Measurements from ENCODE around the gene GADD45G. TPM values are rescaled to one million over a fixed set of nuclear protein-coding genes. Genes with fewer than 3 reads are reported as not detected.

GADD45G gene
- total and polyA plus RNA-seq, 10 of the 15 experiments (the other 5 are each of a cell fraction or from before 2014, with no cell fraction given): 0.07 to 1.00 (median 0.29) TPM; not detected in 4

- POLR2A ChIA-PET: no interaction called here
- H3K36me3 ChIP-seq (ENCODE audit: control insufficient read depth in 2 of 2, insufficient read depth in 2 of 2, low read length in 1 of 2): no peaks in the 10 kb centered on the region
- ATAC-seq: no peak
- H3K9me3 ChIP-seq (replicated peaks; ENCODE audit: control insufficient read depth, insufficient read depth, low read length): no peaks in the 10 kb centered on the region
- TF ChIP-seq SIX5 (IDR thresholded peaks at IDR 0.05; ENCODE audit: low read depth, low read length, severe bottlenecking) (no peak), CBX3 (IDR thresholded peaks at IDR 0.05; ENCODE audit: borderline replicate concordance, low read depth) (no peak), ZNF687 (IDR thresholded peaks at IDR 0.05) (no peak), NKRF (conservative IDR thresholded peaks at IDR 0.05) (no peak), POLR2AphosphoS5 (IDR thresholded peaks at IDR 0.05; ENCODE audit: low read length) (no peak)
- in situ Hi-C loops (cut with MboI): loop anchor here (25.0 kb wide), 2 partner anchors 1176 to 1276 kb away; no protein-coding TSS in a partner anchor
- H3K4me1 ChIP-seq (ENCODE audit: control insufficient read depth, insufficient read depth, low read length): no peaks in the 10 kb centered on the region
- no peaks in the 10 kb centered on the region for H4K20me1 ChIP-seq (ENCODE audit: control insufficient read depth, insufficient read depth)
- intact Hi-C loops (cut with micrococcal nuclease; ENCODE audit: unreplicated experiment): no loop called here
- WGBS (ENCODE audit: insufficient coverage, insufficient replicate concordance, low lambda C conversion rate, missing lambda C conversion rate): 29% methylated on average over 1 of the region's 1 CpG
- RAD21 ChIA-PET (ENCODE audit: unreplicated experiment): interaction anchor here (0.9 kb wide), 1 partner anchor 211 kb away, joined by 3 read pairs; no protein-coding TSS in a partner anchor
- H3K27me3 ChIP-seq (replicated peaks in 1 of 2; ENCODE audit: control insufficient read depth in 2 of 2, insufficient read depth in 2 of 2, low read length in 1 of 2): peaks cover 0 to 4% of the 10 kb centered on the region in 2 experiments; a peak in 1 of 4 replicates
- no peak overlapping the region for H3K27ac ChIP-seq (ENCODE audit: control insufficient read depth, insufficient read depth)
- H3K4me2 ChIP-seq (ENCODE audit: control insufficient read depth, insufficient read depth): no peak overlapping the region
- SMC1A ChIA-PET (ENCODE audit: uncharacterized antibody, unreplicated experiment): no interaction called here
- H3K4me3 ChIP-seq: no peak overlapping the region
- H3K79me2 ChIP-seq (ENCODE audit: control insufficient read depth, insufficient read depth, low read length): no peaks in the 10 kb centered on the region
- no peak overlapping the region for H3K9ac ChIP-seq (ENCODE audit: control insufficient read depth, insufficient read depth, low read length)
- no peak overlapping the region for H2AFZ ChIP-seq (ENCODE audit: control insufficient read depth, low read depth, low read length)
- CTCF ChIA-PET: no interaction called here
- DNase-seq (ENCODE audit: low read depth, low spot score): no peak
- no TSS peak for BruUV-seq (replicated peaks)
- FAIRE-seq: no peak
Measured at GRCh38 chr9:89586311-89586710, 18.5 kb upstream of the GADD45G start.

Data from GM12878 (cell line).